C4-2B (cell line): ENCODE data around the gene SLC25A1.

Experiments used
- H3K27ac ChIP-seq: fragments of 450-650 bp; 2 replicates; pipeline ENCODE4 v1.5.1; 2017
- CTCF ChIP-seq: fragments of 450-650 bp; conservative IDR thresholded peaks from 2 replicates; pipeline ENCODE4 v1.5.1; 2017; ENCODE audit warnings: mild to moderate bottlenecking
- ZFX ChIP-seq: fragments of 450-650 bp; IDR thresholded peaks from 2 replicates; pipeline ENCODE4 v1.6.1; 2017

The SLC25A1 gene

GRCh38 chr22:19213442-19214077 is 35.0 kb upstream of the SLC25A1 start:
- H3K27ac ChIP-seq: no peak overlapping the region
- TF ChIP-seq CTCF (no peak), ZFX (no peak)

- no peak for TF ChIP-seq CTCF
- TF ChIP-seq ZFX: no peak
- no peak overlapping the region for H3K27ac ChIP-seq
Observed at GRCh38 chr22:19213001-19213400, 34.5 kb upstream of the SLC25A1 start.

DNA sequence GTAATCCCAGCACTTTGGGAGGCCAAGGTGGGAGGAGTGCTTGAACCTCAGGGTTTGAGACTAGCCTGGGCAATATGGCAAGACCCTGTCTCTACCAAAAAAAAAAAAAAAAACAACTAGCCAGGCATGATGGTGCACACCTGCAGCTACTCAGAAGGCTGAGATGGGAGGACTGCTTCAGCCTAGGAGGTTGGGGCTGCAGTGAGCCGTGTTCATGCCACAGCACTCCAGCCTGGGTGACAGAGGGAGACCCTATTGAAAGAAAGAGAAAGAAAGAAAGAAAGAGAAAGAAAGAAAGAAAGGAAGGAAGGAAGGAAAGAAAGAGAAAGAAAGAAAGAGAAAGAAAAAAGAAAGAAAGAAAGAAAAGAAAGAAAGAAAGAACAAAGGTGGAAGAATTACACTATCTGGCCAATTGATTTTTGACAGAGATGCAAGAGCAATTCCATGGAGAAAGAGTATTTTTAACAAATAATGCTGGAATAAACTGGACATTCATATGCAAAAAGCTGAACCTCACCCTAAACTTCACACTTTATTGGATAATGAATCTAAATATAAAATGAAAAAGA is 33.9 kb upstream of the SLC25A1 start:
- TF ChIP-seq ZFX: no peak
- no peak for TF ChIP-seq CTCF
- H3K27ac ChIP-seq: no peak overlapping the region

- TF ChIP-seq CTCF (no peak), ZFX (no peak)
- H3K27ac ChIP-seq: no peak overlapping the region
Observed at GRCh38 chr22:19210188-19210587, 31.7 kb upstream of the SLC25A1 start.

DNA sequence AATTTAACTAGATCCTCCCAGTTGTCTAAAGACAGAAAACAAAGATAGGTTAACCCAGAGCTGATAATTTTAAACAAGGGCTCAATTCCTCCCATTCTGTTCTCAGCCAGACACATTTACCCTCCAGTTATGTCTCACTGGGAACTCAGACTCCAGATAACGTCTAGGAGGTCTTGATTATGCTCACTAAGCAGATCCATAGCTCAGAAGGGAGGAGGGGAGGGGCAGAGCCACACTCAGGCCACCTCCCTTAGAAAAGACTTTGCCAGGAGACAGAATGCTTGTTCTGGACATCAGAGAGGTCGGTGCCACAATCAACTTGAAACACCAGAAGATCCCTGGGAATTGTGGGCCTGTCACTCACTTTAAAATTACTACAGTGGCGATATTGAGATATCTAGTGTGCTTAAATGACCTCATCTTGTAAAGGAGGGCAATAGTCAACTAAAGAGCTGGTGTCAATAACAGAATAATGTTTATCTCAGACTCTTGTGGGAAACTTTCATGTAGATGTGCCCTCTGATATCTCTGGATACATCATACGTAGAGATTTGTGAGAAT is 29.8 kb upstream of the SLC25A1 start:
- no peak for TF ChIP-seq ZFX
- TF ChIP-seq CTCF: no peak
- no peak overlapping the region for H3K27ac ChIP-seq

DNA sequence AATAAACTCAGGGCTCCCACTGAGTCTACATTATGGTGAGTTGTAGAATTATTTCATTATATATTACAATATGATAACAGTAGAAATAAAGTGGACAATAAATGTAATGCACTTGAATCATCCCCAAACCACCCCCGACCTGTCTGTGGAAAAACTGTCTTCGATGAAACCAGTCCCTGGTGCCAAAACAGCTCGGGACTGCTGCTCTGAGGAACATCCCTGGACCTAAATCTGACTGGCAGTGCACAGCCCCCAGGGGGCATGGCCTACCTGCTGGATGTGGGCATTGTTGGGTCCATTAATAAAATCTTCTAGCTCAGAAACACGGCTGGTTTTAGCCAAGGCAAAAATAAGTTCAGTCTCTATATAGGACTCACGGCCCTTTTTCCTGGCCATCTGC is 29.3 kb upstream of the SLC25A1 start:
- H3K27ac ChIP-seq: no peak overlapping the region
- TF ChIP-seq CTCF: no peak
- no peak for TF ChIP-seq ZFX

- H3K27ac ChIP-seq: no peak overlapping the region
- TF ChIP-seq ZFX (no peak), CTCF (no peak)
Observed at GRCh38 chr22:19207401-19207808, 28.9 kb upstream of the SLC25A1 start.
